NK-92 treated with Interleukin-12 subunit alpha and Interleukin-12 subunit beta, amount 100 ng/mL, for 24 hours (cell line): ENCODE data around the gene MMP11.

ENCODE experiments used
- DNase-seq: peaks from one replicate; lab custom pipeline; 2025; lab: John Stamatoyannopoulos, UW

The MMP11 gene

GRCh38 chr22:23803001-23803819 lies 30.6 kb downstream of the MMP11 start:
- DNase-seq = no peak

GRCh38 chr22:23804781-23805291 lies 32.2 kb downstream of the MMP11 start:
- DNase-seq = no peak

- no peak for DNase-seq
These were observed 34.2 kb downstream of the MMP11 start for GRCh38 chr22:23806837-23807236.

GRCh38 chr22:23812378-23812777 lies 39.7 kb downstream of the MMP11 start:
- no peak for DNase-seq

- no peak for DNase-seq
These were observed 43.0 kb downstream of the MMP11 start for GRCh38 chr22:23815541-23816155.

GRCh38 chr22:23816156-23816976 lies 43.7 kb downstream of the MMP11 start:
- no peak for DNase-seq

- no peak for DNase-seq
These were observed 44.5 kb downstream of the MMP11 start for GRCh38 chr22:23817146-23817545.

GRCh38 chr22:23818541-23818940 lies 45.9 kb downstream of the MMP11 start:
- no peak for DNase-seq

- no peak for DNase-seq
These were observed 48.1 kb downstream of the MMP11 start for GRCh38 chr22:23820748-23821211.

- DNase-seq = no peak
These were observed 49.5 kb downstream of the MMP11 start for GRCh38 chr22:23822101-23822671.

GRCh38 chr22:23823331-23823791 lies 50.7 kb downstream of the MMP11 start:
- DNase-seq = no peak

GRCh38 chr22:23824476-23825245 lies 52.0 kb downstream of the MMP11 start:
- no peak for DNase-seq

GRCh38 chr22:23825246-23825905 lies 52.7 kb downstream of the MMP11 start:
- no peak for DNase-seq

- no peak for DNase-seq
These were observed 54.1 kb downstream of the MMP11 start for GRCh38 chr22:23826510-23827350.

GRCh38 chr22:23827351-23827995 lies 54.8 kb downstream of the MMP11 start:
- DNase-seq = no peak

- DNase-seq = no peak
These were observed 56.4 kb downstream of the MMP11 start for GRCh38 chr22:23828800-23829680.

GRCh38 chr22:23829845-23830372 lies 57.3 kb downstream of the MMP11 start:
- DNase-seq = no peak

- no peak for DNase-seq
These were observed 58.6 kb downstream of the MMP11 start for GRCh38 chr22:23831261-23831660.
